GM18498 (cell line): Measurements from ENCODE around the gene GAS6.

Source experiments
- ATAC-seq: cut with Tn5 transposase; IDR thresholded peaks from one replicate; pipeline ENCODE4 v1.9.1; 2021; ENCODE audit warnings: mild to moderate bottlenecking, moderate library complexity; ENCODE audit not compliant: unreplicated experiment

Gene GAS6

DNA sequence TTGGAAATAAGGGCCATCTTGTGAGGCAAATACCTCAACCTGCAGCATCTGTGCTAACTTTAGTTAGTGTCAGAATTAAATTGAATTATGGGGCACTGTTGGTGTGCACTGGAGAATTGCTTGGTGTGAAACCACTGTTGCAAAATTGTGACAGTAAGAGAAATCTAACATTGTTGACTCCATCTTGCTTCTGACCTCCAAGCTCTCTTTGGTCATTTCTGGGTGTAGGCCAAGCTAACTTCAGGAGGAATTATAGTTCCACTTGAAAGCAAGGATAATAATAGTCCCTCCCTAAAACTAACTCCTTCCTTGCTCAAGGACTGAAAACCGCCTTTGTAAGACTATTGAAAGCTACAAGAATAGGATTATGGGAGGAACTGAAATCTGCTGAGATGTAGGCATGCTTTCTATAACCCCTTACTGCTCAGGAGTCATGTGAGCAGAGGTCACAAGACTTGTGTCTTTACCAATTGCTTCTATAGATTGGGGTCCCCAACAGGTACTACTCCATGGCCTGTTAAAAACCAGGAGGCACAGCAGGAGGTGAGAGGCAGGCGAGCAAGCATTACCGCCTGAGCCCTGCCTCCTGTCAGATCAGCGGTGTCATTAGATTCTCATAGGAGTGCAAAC, 24.9 kb upstream of the GAS6 start:
- no peak for ATAC-seq

DNA sequence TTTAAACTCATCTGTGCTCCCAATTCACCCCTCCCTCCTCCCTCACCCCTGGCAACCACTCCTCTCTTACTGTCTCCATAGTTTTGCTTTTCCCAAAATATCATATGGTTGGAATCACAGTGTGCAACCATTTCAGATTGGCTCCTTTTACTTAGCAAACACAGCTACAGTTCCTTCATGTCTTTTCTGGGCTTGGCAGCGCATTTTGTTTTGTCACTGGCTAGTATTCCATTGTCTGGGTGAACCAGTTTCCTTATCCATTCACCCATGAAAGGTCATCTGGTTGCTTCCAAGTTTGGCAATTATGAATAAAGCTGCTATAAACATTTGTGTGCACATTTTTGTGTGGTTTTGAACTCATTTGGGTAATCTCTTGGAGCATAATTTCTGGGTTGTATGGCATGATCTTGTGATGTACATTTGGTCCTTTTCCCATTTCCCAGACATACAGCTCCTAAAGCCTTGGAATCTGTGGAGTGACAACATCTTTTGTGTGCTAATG, 23.9 kb upstream of the GAS6 start:
- no peak for ATAC-seq

DNA sequence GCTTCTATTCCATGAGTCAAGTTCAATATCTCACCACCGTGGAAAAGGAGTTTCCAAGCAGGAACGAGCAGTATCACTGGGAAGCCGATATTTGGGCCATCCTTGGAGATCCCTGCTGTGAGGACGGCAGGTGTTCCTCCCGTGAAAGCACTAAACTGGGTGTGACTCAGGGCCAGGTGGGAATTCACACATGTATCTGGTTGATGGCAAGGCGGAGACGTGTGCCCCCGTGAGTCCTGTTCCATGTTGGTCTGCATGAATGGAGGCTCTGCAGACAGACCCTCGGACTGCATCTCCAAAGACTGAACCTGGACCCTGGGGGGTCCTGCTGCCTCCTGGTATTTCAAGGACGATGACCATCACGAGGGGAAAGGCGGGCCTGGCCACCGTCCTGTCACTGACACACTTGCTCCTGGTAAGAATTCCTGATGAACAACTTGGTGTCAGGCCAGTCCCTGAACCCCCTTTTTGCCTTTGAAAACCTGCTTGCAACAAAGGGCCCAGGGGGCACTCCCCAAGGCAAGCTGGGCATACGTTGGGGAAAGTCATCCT, 22.8 kb upstream of the GAS6 start:
- ATAC-seq, result no peak

DNA sequence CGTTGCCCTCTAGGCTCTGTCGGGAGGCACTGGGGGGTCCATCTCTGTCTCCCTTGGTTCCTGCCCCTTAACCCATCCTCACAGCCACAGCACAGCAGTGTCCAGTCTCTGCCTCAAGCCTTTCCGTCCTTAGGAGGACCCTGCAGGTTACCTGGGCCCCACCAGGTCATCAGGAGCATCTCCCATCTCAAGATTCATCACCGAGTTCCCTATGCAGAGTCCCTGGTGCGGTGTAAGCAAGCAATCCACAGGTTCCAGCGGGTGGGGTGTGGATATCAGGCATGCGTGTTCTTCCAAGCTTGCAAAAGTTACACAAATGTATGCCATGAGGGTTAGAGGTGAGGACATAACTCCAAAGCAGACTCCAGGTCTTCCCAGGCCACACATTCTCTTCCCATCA, 20.9 kb upstream of the GAS6 start:
- no peak for ATAC-seq

DNA sequence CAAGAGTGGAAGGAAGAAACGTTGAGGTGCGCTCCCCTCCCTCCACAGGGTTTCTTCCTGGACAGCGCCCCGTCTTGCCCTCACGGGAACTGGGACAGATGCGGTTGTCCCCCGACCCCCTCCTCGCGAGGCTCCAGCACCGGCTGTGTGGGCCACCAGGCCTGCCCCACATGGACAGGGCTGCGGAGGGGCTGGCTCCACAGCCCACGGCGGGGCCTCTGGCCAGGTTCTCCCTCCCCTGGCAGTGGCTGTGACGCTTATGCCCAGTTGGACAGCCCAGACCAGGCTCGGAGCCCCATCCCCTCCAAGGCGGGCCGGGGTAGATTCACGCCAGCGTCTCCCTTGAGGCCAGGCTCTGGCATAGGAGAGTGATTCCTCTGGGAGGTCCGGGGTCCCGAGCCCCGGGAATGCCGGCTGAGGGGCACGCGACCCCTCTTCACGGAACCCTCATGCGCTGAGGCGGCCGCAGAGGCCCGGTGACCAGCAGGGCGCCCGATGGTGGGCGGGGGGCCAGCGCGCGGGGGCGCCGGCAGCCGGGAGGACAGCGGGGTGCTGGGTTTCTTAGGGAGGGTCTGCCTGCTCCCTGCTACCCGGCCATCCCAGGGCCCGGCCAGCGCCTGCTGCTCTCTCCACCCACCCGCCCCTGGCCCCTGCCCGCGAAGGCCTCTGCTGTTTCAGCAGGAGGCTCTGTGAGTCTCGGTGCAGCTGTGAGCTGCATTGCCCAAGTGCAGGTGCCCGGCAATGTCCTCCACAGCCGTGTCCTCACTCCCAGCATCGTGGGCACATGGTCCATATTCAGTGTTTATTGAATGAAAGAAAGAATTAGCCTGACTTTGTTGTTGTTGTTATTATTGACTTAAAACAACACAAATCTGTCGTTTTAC, 20.3 kb upstream of the GAS6 start:
- ATAC-seq, result no peak

DNA sequence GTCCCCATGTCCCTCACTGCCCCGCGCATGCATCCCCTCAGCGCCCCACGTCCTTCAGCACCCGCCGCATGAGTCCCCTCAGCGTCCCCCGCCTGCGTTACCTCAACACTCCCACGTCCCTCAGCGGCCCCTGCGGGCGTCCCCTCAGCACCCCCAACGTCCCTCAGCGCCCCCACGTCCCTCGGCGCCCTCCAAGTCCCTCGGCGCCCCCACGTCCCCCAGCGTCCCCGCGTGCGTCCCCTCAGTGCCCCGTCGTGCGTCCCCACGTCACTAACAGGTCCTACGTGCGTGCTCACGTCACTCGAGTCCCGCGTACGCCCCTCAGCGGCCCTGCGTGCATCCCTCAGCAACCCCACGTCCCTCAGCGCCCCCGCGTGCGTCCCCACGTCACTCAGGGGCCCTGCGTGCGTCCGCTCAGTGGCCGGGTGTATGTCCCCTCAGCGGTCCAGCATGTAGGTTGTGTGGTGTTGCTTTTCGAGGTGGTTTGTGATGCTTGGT, 19.5 kb upstream of the GAS6 start:
- no peak for ATAC-seq

DNA sequence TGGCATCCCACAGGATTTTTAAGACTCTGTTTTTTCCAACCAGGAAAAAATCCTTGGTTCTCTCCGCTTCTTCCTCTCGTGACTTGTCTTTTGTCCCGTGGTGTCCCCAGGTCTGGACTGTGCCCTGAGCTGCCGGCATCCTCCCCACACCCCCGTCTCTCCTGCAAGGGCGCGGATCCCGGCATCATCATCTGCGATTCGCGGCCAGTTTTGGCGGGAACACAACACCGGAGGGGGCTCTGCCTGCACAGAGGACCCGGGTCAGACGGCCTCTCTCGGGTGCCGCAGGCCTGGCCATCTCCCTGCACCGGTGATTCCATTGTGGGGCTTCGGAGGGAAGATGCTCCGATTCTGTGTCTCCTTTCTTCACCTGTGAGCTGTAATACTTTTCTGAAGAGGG, 18.8 kb upstream of the GAS6 start:
- no peak for ATAC-seq

DNA sequence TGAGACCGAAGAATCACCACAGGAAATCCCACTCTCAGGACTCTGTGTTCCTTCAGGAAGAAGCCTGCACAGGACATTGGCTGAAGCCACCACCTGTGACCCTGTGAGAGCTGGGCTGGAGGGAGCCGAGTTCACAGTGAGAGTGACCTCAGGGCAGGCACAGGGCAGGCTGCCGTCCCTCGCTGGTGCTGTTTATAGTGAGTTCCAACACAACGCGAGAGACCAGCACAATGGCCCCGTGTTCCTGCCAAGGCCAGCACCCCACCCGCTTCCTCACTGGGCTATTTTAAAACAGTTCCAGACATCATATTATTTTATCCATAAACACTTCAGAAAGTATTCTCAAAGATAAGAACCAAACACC, 18.4 kb upstream of the GAS6 start:
- no peak for ATAC-seq

DNA sequence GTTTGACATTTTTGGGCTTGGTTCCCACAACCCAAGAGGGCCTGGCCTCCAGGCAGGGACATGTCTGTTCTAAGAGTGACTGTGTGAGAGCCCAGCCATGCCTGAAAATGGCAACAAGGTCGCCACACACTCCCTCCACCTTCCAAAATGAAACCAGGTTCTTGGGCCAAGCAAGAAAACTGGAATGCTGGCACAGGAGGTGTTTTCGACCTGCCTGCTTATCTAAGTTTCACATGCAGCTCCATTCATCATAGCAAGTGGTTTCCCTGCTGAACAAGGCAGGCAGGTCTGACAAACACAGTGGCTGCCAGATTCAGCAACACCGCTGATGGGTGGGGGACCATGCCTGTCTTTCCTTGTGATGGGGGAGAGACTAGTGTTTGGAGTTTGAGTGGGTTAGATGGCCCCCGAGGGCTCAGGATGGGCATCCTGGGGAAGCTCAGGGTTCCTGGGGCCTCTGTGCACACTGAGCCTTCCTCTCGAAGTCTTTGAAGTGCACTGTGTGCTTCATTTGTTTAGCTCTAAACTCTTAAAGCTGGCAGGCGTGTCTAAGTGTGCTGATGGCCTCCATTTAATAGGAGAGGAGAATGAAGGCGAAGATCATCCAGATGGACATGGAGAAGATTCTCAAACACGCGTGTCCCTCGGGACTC, 17.9 kb upstream of the GAS6 start:
- no peak for ATAC-seq

DNA sequence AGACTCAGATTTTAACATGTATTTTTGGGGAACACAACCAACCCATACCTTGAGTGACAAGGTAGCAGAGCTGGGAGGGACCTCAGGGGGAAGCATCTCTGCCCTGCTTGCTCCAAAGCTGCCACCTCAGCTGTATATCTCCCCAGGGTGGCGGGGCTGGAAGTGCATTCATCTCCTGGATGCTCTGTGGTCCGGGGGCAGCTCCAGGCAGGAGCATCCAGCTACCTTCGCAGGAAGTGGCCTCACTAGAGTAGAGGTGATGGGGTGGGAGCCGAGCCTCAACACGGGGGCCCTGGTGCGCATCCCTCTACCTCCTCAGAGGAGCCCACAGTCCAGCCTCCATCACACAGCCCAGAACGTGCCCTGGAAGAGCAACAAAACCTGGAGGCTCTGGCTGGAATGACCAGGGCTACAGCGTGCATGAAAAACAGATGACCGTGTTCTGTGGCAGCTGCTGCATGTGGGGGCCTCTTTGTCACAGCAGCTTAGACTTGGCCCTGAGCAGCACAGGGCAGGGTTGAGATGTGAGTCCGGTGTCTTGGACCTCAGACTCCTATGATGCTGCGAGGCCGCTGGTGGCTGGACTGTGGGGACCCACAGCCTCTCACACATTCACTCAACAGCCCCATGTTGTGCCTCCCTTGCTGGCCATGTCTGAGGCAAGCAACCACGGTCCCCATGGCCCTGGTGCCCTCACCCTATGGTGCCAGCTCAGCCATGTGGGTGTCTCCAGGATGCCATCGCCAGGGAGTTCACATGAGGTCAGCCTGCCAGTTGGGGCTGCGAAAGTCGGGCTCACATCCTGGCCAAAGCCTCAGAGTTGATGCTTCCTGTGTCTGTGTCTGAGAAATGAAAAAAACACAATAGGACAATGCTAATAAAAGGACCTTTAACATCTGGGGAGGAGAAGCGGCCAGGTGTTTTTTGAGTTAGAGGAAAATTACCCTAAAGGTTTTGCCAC, 17.1 kb upstream of the GAS6 start:
- ATAC-seq, result no peak

DNA sequence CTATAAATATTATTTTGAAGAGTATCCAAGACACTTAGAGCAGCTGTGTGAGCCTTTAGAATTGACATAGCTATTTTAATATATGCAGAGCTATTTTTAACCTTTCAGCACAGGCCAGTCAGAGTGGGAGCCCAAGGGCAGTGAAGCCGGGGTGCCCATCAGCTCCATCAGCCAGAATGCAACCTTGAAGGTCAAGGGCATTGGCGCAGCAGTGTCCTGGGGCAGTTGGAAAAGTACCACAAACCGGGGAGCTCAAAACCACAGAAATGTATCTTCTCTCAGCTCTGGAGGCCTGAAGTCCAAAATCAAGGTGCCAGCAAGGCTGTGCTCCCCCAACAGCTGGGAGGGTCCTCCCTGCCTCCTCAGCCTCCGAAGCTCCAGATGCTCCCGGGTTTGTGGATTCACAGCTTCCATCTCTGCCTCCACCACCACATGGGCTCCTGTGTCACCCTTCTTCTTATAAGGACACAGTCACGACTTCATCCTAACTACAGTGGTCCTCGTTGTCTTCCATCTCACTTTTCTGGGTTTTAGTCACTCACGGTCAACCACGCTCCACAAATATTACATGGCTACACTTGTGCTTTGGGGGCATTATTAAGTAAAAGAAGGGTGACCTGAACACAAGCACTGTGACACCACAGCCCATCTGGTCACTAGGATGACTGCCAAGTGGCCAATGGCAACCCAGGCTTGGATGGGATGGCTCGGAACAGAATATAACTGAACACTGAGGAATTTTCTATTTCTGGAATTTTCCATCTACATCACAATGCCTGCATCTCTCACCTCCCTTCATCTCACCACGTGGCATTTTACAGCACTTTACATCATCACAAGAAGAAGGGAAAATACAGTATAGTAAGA, 15.9 kb upstream of the GAS6 start:
- ATAC-seq, result no peak

DNA sequence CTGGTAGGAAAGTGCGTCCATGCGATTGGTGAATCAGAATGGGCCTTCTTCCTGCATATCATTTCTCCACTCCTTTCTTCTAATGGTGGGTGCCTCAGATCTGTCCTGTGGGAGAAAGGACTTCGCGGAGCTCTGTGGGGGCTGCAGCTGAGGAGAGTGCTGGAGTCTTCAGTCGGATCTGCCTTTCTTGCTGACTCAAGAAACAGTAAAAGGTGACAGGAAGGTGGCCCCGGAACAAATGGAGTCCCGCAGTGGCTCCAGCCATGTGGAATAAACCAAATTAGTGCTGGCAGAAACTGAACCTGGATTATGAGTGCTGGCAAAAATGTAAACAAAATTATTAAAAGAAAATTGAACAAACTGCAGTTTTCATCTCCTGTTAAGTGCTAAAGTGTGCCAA, 15.1 kb upstream of the GAS6 start:
- no peak for ATAC-seq

DNA sequence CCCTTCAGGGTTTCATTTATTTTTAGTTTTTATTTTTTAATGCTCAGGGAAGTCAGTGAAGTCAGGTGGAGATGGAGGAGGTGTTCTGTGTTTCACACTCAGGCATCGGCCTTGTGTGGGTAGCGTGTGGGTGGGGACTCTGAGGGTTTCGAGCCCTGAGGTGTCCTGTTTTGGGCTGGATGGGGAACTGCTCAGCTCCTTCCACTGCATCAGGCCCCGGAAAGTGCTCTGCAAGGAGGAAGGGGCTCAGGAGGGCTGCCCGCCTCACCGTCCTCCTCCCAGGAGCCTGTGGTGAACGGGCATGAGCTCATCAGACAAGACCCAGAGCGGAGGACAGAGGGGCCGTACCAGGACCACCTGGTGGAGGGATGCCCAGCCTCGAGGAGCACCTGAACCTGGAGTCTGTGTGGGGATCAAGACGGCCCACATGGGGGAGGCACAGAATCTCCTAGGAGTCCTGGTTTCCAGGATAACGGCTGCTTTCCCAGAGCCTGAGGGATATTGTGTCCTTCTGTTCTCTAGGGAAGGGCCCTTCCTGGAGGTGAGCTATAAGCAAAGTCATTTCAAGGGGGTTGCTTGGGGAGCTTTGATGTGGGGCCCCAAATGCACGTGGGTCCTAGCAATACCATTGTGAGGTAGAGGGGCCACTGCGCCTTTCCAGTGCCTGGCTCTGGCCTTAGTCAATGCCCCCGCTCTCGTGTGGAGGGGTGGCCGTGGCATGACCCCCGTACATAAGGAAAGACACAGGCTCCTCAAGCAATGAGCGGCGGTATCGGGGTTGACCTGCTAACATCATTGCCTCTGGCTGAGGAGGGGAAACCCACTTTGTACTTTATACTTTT, 13.5 kb upstream of the GAS6 start:
- no peak for ATAC-seq

DNA sequence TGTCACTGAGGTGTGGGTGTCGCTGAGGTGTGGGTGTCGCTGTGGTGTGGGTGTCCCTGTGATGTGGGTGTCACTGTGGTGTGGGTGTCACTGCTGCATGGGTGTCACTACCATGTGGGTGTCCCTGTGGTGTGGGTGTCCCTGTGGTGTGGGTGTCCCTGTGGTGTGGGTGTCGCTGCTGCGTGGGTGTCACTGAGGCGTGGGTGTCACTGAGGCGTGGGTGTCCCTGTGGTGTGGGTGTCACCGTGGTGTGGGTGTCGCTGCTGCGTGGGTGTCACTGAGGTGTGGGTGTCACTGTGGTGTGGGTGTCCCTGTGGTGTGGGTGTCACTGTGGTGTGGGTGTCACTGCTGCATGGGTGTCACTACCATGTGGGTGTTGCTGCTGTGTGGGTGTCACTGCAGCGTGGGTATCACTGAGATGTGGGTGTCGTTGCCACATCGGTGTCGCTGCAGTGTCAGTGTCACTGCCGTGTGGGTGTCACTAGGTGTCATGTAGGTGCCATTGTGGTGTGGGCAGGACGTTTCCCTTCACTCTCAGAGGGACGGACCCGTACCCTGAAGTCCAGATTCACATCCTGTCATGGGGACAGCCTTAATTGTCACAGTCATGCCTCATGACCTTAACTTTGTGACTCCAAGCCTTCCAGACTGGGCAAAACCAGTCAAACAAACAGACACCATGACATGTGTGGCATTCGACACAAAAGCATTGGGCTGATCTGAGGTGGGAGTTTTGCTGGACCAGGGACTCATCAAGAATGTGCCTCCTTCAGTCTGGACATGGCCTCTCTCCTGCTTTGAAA, 12.7 kb upstream of the GAS6 start:
- ATAC-seq, result no peak

DNA sequence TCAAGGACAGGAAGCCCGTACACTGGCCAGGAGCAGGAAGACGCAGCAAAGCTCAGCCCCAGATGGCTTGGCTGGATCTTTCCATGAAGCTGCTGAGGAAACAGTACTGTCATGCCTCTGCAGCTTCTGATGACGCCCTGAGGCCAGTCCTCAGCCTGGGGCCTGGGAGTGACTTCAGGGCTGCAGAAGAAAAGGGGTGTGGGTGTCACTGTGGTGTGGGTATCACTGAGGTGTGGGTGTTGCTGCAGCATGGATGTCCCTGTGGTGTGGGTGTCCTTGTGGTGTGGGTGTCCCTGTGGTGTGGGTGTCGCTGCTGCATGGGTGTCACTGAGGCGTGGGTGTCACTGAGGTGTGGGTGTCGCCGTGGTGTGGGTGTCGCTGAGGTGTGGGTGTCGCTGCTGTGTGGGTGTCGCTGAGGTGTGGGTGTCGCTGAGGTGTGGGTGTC, 12.0 kb upstream of the GAS6 start:
- no peak for ATAC-seq

DNA sequence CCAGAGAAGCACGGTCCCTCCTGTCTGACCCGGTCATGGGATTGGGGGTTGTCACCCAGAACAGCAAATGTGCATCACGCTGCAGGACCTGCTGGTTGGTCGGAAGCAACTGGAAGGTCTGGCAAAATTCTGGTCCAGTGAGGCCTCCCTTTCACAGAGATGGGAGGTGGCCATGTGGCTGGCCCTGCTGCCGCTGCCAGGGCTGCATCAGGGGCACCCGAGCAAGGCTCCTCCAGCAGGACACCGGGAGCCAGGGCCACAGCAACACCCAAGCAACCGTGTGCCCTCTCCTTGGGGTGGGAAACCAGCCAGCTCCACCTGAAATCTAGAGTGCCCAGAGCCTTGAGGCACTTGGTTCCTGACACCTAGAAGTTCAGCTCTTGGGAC, 11.5 kb upstream of the GAS6 start:
- ATAC-seq, result no peak

DNA sequence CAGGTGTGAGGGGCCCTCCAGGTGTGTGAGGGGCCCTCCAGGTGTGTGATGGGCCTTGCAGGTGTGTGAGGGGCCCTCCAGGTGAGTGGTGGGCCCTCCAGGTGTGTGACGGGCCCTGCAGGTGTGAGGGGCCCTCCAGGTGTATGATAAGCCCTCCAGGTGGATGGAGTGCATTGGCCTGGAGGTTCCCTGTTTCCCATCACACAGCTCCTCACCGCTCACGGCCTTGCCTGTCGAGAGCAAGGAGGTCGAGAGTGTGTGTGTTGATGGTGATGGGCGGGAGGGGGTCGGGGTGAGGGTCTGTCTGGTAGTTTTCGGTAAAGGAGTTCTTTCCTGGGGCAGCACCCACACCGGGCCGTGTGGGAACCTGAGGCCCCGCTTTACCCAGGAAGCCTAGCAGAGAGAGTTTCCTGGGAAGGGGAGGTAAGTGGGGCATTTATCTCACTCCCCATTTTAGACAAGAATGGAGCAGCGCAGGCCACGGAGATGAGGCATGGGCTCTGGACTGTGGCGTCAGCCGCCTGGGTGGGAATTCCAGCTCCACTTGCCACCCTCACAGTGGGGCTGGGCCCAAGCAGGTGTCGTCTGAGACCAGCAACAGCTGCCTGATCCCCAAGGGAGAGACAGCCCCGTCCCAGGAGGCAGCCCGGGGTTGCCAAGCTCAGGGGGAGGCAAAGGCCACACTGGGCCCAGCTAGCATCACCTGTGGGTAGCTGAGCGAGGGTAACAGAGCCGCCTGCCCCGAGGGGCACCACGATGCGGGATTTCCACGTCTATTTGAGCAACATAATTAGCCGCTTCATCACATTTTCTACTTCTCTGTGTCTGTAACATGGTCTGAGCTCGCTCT, 10.9 kb upstream of the GAS6 start:
- no peak for ATAC-seq
